Large intestine (tissue), 3 donors: ENCODE results near the gene MGME1. TPM values are rescaled to one million over a fixed set of nuclear protein-coding genes. Genes with fewer than 3 reads are reported as not detected.

Experiments used
- DNase-seq, 2 donors: peaks; one replicate each; pipeline versions ENCODE4 v3.0.0 to v3.0.0-alpha.2; 2013
- H3K27ac ChIP-seq: one replicate; pipeline ENCODE4 v1.5.1; 2013; ENCODE audit warnings: low read length
- H3K27me3 ChIP-seq: 2 replicates; pipeline ENCODE4 v1.6.1; 2013; ENCODE audit warnings: low read length; ENCODE audit not compliant: control insufficient read depth, insufficient read depth
- H3K36me3 ChIP-seq: 2 replicates; pipeline ENCODE4 v1.6.1; 2013; ENCODE audit warnings: low read length; ENCODE audit not compliant: control insufficient read depth, insufficient read depth
- H3K4me1 ChIP-seq: one replicate; pipeline ENCODE4 v1.6.1; 2013; ENCODE audit warnings: low read length; ENCODE audit not compliant: control insufficient read depth, insufficient read depth
- H3K4me3 ChIP-seq: one replicate; pipeline ENCODE4 v1.5.1; 2013; ENCODE audit warnings: low read length
- H3K9me3 ChIP-seq: one replicate; pipeline ENCODE4 v1.6.1; 2013; ENCODE audit warnings: mild to moderate bottlenecking, low read depth, low read length, moderate library complexity; ENCODE audit not compliant: control insufficient read depth
- WGBS: methylation state at CpG from one replicate; pipeline ENCODE4 v1.1.5; 2013; ENCODE audit warnings: low lambda C conversion rate; ENCODE audit not compliant: insufficient coverage; 5-methylcytosine and 5-hydroxymethylcytosine counted together
- polyA plus RNA-seq: library from polyadenylated mRNA; unstranded; fragments of 120-200 nt; gene quantifications from one replicate; pipeline ENCODE4 v1.2.1, GENCODE V29; 2013

Gene MGME1
- polyA plus RNA-seq, 1 donor, result 33.3 TPM

DNA sequence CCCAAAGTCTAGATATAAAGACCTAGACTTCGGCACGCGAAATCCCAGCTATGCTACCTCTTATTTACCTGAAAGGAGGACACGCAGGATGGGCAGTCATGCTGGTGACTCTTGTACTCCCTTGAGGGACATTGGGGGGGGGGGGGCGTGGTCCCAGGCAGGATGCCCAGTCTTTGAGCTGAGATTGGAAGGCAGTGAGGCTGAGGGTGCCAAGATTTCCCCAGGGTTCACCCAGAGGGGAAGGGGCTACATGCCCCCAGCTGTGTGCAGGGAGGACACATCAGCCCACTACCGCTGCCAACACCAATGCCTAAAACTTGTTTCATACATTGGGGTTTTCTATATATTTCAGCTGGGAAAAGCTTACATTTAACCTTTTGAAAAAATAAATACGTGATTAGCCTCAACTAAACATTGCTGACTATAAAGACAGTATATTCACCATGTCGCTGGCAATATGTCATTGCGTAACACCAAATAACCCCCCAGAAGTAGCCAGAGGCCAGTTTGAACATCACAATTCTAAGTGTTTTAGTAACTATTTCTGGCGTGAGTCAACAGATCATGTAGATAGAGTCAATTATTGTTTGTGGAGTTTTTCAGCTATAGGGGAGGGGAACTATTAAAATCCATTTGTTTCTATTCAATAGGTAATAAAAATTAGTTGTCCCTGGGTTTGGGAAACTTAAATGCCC, 21.6 kb downstream of the MGME1 start:
- Histone ChIP-seq H3K9me3 (no peaks in the 10 kb centered on the region), H3K36me3 (peaks cover 34% of the 10 kb centered on the region), H3K27me3 (no peaks in the 10 kb centered on the region), H3K4me1 (peaks cover 11% of the 10 kb centered on the region), H3K4me3 (no peak overlapping the region), H3K27ac (no peak overlapping the region)
- WGBS, result 100% methylated on average over 1 of the region's 10 CpGs
- no peak for DNase-seq

DNA sequence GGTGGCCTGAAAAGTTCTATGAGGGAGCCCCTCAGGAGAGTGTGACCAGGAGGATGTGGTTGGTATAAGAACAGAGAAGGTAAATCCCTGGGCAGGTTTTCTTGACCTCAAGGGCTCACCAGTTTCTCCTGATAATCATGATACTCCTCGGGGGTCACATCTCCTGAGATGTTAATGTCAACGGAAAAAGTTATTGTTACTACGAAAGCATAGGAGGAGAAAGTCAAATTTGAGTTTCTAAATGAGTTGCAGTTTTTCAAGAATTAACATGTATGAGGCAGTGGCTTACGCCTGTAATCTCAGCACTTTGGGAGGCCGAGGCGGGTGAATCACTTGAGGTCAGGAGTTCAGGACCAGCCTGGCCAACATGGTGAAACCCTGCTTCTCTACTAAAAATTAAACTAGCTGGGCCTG, 23.4 kb downstream of the MGME1 start:
- Histone ChIP-seq H3K27ac (no peak overlapping the region), H3K9me3 (no peaks in the 10 kb centered on the region), H3K27me3 (no peaks in the 10 kb centered on the region), H3K4me3 (no peak overlapping the region), H3K36me3 (peaks cover 30% of the 10 kb centered on the region), H3K4me1 (no peaks in the 10 kb centered on the region)
- 67% methylated on average over 1 of the region's 6 CpGs for WGBS
- no peak for DNase-seq

DNA sequence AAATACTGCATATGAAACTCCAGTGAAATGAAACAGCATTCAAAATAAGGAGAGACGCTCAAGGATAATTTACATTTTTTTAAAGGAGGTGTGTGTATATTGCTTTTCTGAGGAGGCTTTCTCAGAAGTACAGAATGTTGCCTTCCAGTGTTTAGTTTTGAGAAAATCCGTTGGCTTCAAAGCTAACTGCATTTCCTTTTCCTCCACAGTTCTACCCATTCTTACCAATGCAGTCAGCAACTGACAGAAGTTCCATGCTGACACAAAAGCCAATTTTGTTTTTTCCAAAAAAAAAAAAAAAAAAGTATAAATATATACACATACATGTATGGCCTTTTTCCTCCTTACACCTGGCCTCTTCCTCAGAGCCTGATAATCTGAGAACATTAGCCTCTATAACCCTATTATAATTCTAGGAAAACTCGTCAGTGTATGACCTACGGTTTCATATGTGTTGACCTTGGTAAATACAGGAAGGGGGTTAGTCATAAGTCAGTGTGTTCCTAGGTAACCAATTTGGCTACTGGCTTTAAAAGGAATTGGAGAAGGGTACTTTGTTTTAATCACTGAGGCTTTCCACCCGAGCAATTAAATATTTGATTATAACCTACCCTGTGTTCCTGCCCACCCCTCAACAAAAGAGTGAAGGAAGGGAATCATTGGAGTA, 24.2 kb downstream of the MGME1 start:
- no peak overlapping the region for H3K27ac ChIP-seq
- no peaks in the 10 kb centered on the region for H3K27me3 ChIP-seq
- no peak for DNase-seq
- H3K4me3 ChIP-seq, result no peak overlapping the region
- H3K9me3 ChIP-seq, result no peaks in the 10 kb centered on the region
- H3K36me3 ChIP-seq, result peaks cover 26% of the 10 kb centered on the region
- H3K4me1 ChIP-seq, result no peaks in the 10 kb centered on the region
- WGBS, result 83% methylated on average over 1 of the region's 5 CpGs

DNA sequence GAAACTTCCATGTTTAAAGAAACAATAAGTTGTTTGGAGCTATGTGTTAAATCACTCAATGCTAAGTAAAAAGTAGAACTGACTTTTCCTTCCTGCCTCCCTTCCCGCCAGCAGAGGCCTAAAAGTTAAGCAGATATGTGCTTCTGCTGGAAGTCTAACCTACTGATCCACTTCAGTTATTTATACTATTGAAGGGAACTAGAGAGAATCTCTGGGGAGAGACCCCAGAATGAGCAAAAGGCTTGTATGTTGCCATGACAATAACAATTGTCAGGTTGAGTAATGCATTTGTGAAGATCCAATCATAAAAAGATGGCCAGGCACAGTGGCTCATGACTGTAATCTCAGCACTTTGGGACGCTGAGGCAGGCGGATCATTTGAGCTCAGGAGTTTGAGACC, 24.7 kb downstream of the MGME1 start:
- no peaks in the 10 kb centered on the region for H3K27me3 ChIP-seq
- no peak for DNase-seq
- WGBS, result no CpG with 5 or more reads among the region's 3 CpGs
- no peaks in the 10 kb centered on the region for H3K9me3 ChIP-seq
- H3K4me3 ChIP-seq, result no peak overlapping the region
- H3K4me1 ChIP-seq, result no peaks in the 10 kb centered on the region
- no peak overlapping the region for H3K27ac ChIP-seq
- peaks cover 25% of the 10 kb centered on the region for H3K36me3 ChIP-seq

DNA sequence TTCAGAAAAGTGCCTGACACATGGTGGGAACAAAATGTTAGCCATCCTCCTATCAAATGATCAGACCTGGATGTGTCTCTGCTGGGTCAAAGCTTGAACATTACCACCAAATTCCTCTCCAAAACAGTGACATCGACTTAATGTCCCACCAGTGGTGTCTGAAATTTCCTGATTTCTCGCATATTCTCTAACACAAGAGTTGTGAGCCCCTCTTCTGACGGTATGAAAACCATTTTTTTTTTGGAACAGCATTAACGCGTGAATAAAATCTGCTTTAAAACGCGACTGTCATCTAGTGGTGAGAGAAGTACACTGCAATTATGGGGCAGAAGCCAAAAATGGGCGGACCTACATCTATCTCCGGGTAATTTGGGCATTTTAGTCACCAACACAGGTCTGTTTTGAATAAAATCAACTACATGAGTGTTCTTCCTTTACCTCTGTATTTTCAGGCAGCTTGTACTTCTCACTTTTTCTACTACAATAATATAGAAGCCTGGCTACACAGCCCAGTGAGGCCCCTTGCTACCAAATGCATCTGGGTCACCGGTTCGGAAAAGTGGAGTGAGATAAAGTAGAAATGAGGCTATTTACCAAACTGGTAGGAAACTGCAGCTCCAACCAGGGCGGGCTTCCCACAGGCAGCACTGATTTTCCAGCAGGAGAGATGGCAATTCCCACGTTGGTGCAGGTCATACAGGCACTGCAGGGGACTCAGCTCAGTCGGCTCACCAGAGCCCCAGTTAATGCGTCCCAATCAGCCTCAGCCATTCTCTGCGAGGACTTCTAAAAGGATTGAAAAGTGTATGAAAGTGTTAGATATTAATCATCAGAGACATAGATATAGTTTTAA, 27.4 kb downstream of the MGME1 start:
- peaks cover 3% of the 10 kb centered on the region for H3K36me3 ChIP-seq
- no peaks in the 10 kb centered on the region for H3K9me3 ChIP-seq
- no peaks in the 10 kb centered on the region for H3K27me3 ChIP-seq
- no peak overlapping the region for H3K27ac ChIP-seq
- DNase-seq, result peak in 1 of 2 donors; percentile 48
- WGBS, result 17% methylated on average over 2 of the region's 16 CpGs
- H3K4me1 ChIP-seq, result no peaks in the 10 kb centered on the region
- no peak overlapping the region for H3K4me3 ChIP-seq

DNA sequence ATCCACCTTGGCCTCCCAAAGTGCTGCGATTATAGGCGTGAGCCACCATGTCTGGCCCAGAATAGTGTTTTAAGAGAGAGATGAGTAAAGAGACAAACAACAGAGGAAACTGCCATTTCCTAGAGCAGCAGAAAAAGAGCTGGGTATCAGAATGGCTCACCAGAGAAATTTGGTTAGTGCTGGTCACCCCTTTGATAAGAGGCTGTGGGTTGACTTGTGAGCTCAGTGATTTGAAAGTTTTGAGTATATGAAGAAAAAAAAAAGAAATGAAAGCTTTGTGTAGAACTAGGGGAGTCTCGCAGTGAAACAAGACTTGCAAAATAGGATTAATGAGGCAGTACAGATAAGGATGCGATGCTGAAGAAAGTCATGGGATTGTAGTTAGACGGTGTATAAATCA, 29.6 kb downstream of the MGME1 start:
- WGBS, result 100% methylated on average over 3 of the region's 5 CpGs

DNA sequence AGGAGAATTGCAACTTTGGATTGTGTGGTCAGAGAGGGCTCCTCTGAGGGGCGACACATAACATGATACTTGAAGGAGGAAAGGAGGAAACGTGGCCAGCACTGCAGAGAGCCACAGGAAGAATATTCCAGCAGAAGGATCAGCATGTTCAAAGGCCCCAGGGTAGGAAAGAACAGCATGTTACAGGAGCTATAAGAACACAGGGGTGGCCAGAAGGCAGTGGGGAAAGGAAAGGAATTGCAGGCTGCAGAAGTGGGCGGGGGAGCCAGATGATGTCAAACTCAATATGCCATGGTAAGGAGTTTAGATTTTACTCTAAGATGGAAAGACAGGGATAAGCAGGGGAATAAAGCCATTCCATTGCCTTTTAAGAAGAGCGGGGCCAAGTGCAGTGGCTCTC, 30.7 kb downstream of the MGME1 start:
- Histone ChIP-seq H3K4me1 (peaks cover 10% of the 10 kb centered on the region), H3K27ac (no peak overlapping the region), H3K4me3 (no peak overlapping the region), H3K36me3 (no peaks in the 10 kb centered on the region), H3K9me3 (no peaks in the 10 kb centered on the region), H3K27me3 (no peaks in the 10 kb centered on the region)
- DNase-seq, result no peak
- 90% methylated on average over 2 of the region's 4 CpGs for WGBS

More for the DNA sequence above, 29.6 kb downstream of the MGME1 start:
- Histone ChIP-seq H3K36me3 (no peaks in the 10 kb centered on the region), H3K4me1 (no peaks in the 10 kb centered on the region), H3K27me3 (no peaks in the 10 kb centered on the region), H3K9me3 (no peaks in the 10 kb centered on the region), H3K4me3 (no peak overlapping the region), H3K27ac (no peak overlapping the region)
- DNase-seq, result no peak

DNA sequence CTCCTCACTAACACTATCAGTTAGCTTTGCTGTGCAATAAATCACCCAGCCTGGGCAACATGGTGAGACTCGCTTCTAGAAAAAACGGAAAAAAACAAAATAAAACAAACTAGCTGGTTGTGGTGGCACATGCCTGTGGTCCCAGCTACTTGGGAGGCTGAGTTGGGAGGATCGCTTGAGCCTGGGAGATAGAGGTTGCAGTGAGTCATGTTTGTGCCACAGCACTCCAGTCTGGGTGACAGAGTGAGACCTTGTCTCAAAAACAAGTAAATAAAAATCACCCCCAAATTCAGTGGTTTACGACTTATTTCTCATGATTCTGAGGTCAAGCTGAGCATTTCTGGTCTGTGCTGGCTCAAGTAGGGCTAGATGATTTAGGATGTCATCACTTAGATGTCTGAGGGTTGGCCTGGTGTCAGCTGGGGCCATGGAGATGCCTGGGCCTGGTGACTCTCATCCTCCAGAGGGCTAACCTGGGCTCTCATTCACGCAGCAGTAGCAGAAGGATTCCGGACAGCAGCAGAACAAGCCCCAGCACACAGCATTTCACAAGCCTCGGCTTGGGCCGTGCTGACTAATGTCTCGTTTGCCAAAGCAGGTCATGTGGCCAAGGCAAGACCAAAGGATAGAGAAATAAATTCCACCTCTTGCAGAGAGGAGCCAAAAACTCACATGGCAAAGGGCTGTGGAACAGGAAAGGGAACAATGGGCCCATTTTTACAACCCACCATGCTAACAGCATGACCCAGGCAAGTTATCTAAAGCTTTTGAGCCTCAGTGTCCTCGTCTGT, 32.5 kb downstream of the MGME1 start:
- Histone ChIP-seq H3K9me3 (no peaks in the 10 kb centered on the region), H3K36me3 (no peaks in the 10 kb centered on the region), H3K4me3 (no peak overlapping the region), H3K27ac (no peak overlapping the region), H3K4me1 (peaks cover 12% of the 10 kb centered on the region), H3K27me3 (no peaks in the 10 kb centered on the region)
- DNase-seq, result peak in 1 of 2 donors; percentile 43
- 74% methylated on average over 4 of the region's 10 CpGs for WGBS

DNA sequence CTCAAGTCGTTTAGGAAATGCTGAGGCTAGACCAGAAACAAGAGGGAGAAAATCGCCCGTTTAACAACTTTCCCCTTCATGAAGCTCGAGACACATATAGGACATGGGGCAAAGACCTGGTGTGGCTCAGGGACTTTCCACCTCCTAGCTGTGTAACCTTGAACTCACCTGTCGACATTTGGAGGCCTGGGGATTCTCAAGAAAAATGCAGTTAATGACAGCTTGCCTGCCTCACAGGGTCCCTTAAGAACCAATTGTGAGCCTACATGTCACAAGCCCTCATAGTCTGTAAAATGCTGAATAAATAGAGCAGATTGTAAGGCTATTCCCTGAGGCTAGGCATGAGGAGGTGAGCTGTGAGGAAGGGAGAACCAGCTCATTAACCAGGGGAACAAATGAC, 35.1 kb downstream of the MGME1 start:
- Histone ChIP-seq H3K4me3 (no peak overlapping the region), H3K27me3 (no peaks in the 10 kb centered on the region), H3K27ac (no peak overlapping the region), H3K36me3 (no peaks in the 10 kb centered on the region), H3K4me1 (peaks cover 12% of the 10 kb centered on the region), H3K9me3 (no peaks in the 10 kb centered on the region)
- peak in 1 of 2 donors; percentile 29 for DNase-seq
- WGBS, result no CpG with 5 or more reads among the region's 5 CpGs
